HCT116 (cell line): ENCODE results near the gene DLG2. TPM values are rescaled to one million over a fixed set of nuclear protein-coding genes. Genes with fewer than 3 reads are reported as not detected.

ENCODE experiments used
- ATAC-seq: fragments of 200-7000 bp; cut with Tn5 transposase; 2 replicates; pipeline ENCODE4 v1.9.1; 2020; ENCODE audit warnings: mild to moderate bottlenecking, moderate library complexity
- BruUV-seq: library from RNA; stranded (reverse); fragments of 400-500 nt; replicated peaks from 2 replicates; lab custom pipeline; 2021; lab: Mats Ljungman, UMichigan
- CTCF ChIA-PET: fragments of 300-600 bp; sonication (Branson Sonifier 250); formaldehyde crosslinking; loops from one replicate; lab custom pipeline; 2021; ENCODE audit warnings: antibody characterized with exemption; lab: Charles Lee
- POLR2A ChIA-PET: fragments of 300-600, 350-600 bp; sonication (Branson Sonifier 250); formaldehyde crosslinking; loops from one replicate; lab custom pipeline; 2021; ENCODE audit warnings: antibody characterized with exemption; lab: Charles Lee
- RAD21 ChIA-PET, 2 experiments: fragments of 300-600 bp; sonication (Branson Sonifier 250); formaldehyde crosslinking; loops; one replicate each; lab custom pipeline; 2023; ENCODE audit warnings: low total read pairs in 2 of 2; ENCODE audit not compliant: uncharacterized antibody in 2 of 2, unreplicated experiment in 2 of 2, low non-redundant PET in 1 of 2; lab: Charles Lee
- DNase-seq: peaks from one replicate; pipeline ENCODE4 v3.0.0-alpha.2; 2010; ENCODE audit warnings: low read depth, low spot score
- H2AFZ ChIP-seq: fragments of 200-600 bp; shearing (Covaris generic), sonication (generic); 2 replicates; pipeline ENCODE4 v1.6.1; 2017; ENCODE audit warnings: low read depth, mixed run types, mixed read lengths, antibody characterized with exemption, low read length; ENCODE audit not compliant: poor library complexity, severe bottlenecking
- H3K27ac ChIP-seq: 2 replicates; pipeline ENCODE4 v1.5.1; 2012; ENCODE audit warnings: low read depth, low read length
- H3K27me3 ChIP-seq: fragments of 200-600 bp; sonication (generic); 2 replicates; pipeline ENCODE4 v1.6.1; 2016; ENCODE audit warnings: mixed run types, low read length, mixed read lengths; ENCODE audit not compliant: insufficient read depth
- H3K36me3 ChIP-seq, 2 experiments: fragments of 200-500 bp in 1 of 2; fragments of 200-600 bp in 1 of 2; sonication (Bioruptor generic) in 1 of 2; sonication (generic) in 1 of 2; 2 replicates each; pipeline versions ENCODE4 v1.5.1 to v1.6.1; 2014 to 2016; ENCODE audit warnings: low read length in 2 of 2, inconsistent platforms in 1 of 2, mixed read lengths in 1 of 2, mixed run types in 1 of 2; ENCODE audit not compliant: insufficient read depth in 2 of 2, control insufficient read depth in 1 of 2
- H3K4me1 ChIP-seq, 2 experiments: fragments of 200-600 bp in 1 of 2; sonication (generic) in 1 of 2; 2 replicates each; pipeline versions ENCODE4 v1.5.1 to v1.6.1; 2012 to 2017; ENCODE audit warnings: low read length in 2 of 2, inconsistent platforms in 1 of 2, mild to moderate bottlenecking in 1 of 2, mixed read lengths in 1 of 2, mixed run types in 1 of 2, moderate library complexity in 1 of 2; ENCODE audit not compliant: insufficient read depth in 2 of 2, control insufficient read depth in 1 of 2
- H3K4me2 ChIP-seq: fragments of 200-600 bp; sonication (generic); 2 replicates; pipeline ENCODE4 v1.6.1; 2017; ENCODE audit warnings: mixed run types, low read length, mixed read lengths
- H3K4me3 ChIP-seq, 2 experiments: fragments of 200-600 bp in 1 of 2; sonication (generic) in 1 of 2; replicated peaks in 1 of 2; 2 replicates each; pipeline ENCODE4 v1.5.1; 2011 to 2016; ENCODE audit warnings: low read length in 2 of 2, control low read depth in 1 of 2, low read depth in 1 of 2, mild to moderate bottlenecking in 1 of 2, mixed read lengths in 1 of 2, mixed run types in 1 of 2
- H3K79me2 ChIP-seq: fragments of 200-600 bp; sonication (generic); 2 replicates; pipeline ENCODE4 v1.6.1; 2017; ENCODE audit warnings: mild to moderate bottlenecking, mixed run types, low read length, moderate library complexity, mixed read lengths; ENCODE audit not compliant: insufficient read depth
- H3K9ac ChIP-seq: fragments of 200-600 bp; sonication (generic); 2 replicates; pipeline ENCODE4 v1.6.1; 2016; ENCODE audit warnings: low read length, mixed read lengths
- H3K9me2 ChIP-seq: fragments of 200-600 bp; sonication (generic), shearing (Covaris generic); 2 replicates; pipeline ENCODE4 v1.6.1; 2017; ENCODE audit warnings: mixed run types, mild to moderate bottlenecking, moderate library complexity; ENCODE audit not compliant: insufficient read depth
- H3K9me3 ChIP-seq, 2 experiments: fragments of 200-500 bp in 1 of 2; fragments of 200-600 bp in 1 of 2; sonication (Bioruptor generic) in 1 of 2; sonication (generic) in 1 of 2; 2 replicates each; pipeline ENCODE4 v1.6.1; 2014 to 2017; ENCODE audit warnings: low read length in 2 of 2, mixed read lengths in 2 of 2, inconsistent platforms in 1 of 2, low read depth in 1 of 2, mild to moderate bottlenecking in 1 of 2, mixed run types in 1 of 2, moderate library complexity in 1 of 2; ENCODE audit not compliant: control insufficient read depth in 1 of 2, insufficient read depth in 1 of 2
- H4K20me1 ChIP-seq: fragments of 200-600 bp; sonication (generic), shearing (Covaris generic); 2 replicates; pipeline ENCODE4 v1.6.1; 2017; ENCODE audit warnings: mixed run types, mild to moderate bottlenecking, moderate library complexity; ENCODE audit not compliant: insufficient read depth
- CBX3 ChIP-seq: IDR thresholded peaks from 2 replicates; pipeline ENCODE4 v1.6.1; 2012; ENCODE audit warnings: low read depth
- JUND ChIP-seq: IDR thresholded peaks from 2 replicates; pipeline ENCODE4 v1.6.1; 2012
- MAX ChIP-seq: IDR thresholded peaks from 2 replicates; pipeline ENCODE4 v1.6.1; 2012
- REST ChIP-seq: IDR thresholded peaks from 2 replicates; pipeline ENCODE4 v1.6.1; 2012; ENCODE audit warnings: low read depth
- SP1 ChIP-seq: IDR thresholded peaks from 2 replicates; pipeline ENCODE4 v1.6.1; 2012; ENCODE audit warnings: low read depth
- SRF ChIP-seq: IDR thresholded peaks from 2 replicates; pipeline ENCODE4 v1.6.1; 2012; ENCODE audit warnings: low read depth
- ZBTB33 ChIP-seq: IDR thresholded peaks from 2 replicates; pipeline ENCODE4 v1.6.1; 2011; ENCODE audit warnings: mild to moderate bottlenecking, low read length, moderate library complexity; ENCODE audit not compliant: insufficient replicate concordance; ENCODE audit errors: extremely low read depth
- ZNF274 ChIP-seq: fragments of 200-500 bp; sonication (Bioruptor generic); IDR thresholded peaks from 2 replicates; pipeline ENCODE4 v1.6.1; 2014; ENCODE audit warnings: mild to moderate bottlenecking, low read depth, low read length, inconsistent platforms
- intact Hi-C: fragments of 100-400 bp; cut with micrococcal nuclease; formaldehyde crosslinking; loops from 2 replicates; pipeline ENCODE4 v1.10.0; 2022
- total RNA-seq: library from RNA; stranded (reverse); gene quantifications from one replicate; pipeline ENCODE4 v1.2.1, GENCODE V29; 2021; ENCODE audit not compliant: unreplicated experiment

The DLG2 gene
- total RNA-seq, 1 experiment from 2014 or later, result 2.4 TPM

- no peak for TF ChIP-seq REST
- TF ChIP-seq SRF, result 0 out of 2 replicates have a peak, but pooled peaks have one; percentile 32
- TF ChIP-seq MAX, result peak; percentile 41; the same call in 1 of the 2 replicates
- no peak for TF ChIP-seq ZBTB33
- TF ChIP-seq ZNF274, result no peak
- peak; percentile 86 for TF ChIP-seq JUND
- TF ChIP-seq SP1, result peak; percentile 80
These were observed 457.0 kb downstream of the DLG2 start (continued) for GRCh38 chr11:85170184-85170583.

GRCh38 chr11:85167471-85167870 is 459.7 kb downstream of the DLG2 start:
- no TSS peak for BruUV-seq
- H3K9me2 ChIP-seq, result no peaks in the 10 kb centered on the region
- no peak overlapping the region for H3K9ac ChIP-seq
- no peak overlapping the region for H3K27ac ChIP-seq
- H4K20me1 ChIP-seq, result no peaks in the 10 kb centered on the region
- RAD21 ChIA-PET, result no interaction called here
- H3K4me1 ChIP-seq, result peaks cover 12 to 28% of the 10 kb centered on the region in 2 experiments
- no peak for DNase-seq
- no peaks in the 10 kb centered on the region for H3K36me3 ChIP-seq
- H3K4me2 ChIP-seq, result no peak overlapping the region
- CTCF ChIA-PET, result no interaction called here
- no peak overlapping the region for H3K4me3 ChIP-seq
- intact Hi-C loops, result no loop called here
- TF ChIP-seq SRF, result no peak
- no peak for TF ChIP-seq CBX3
- no peak for TF ChIP-seq ZNF274
- POLR2A ChIA-PET, result no interaction called here
- H3K9me3 ChIP-seq, result no peaks in the 10 kb centered on the region
- H2AFZ ChIP-seq, result no peak overlapping the region
- H3K27me3 ChIP-seq, result no peaks in the 10 kb centered on the region
- no peak for ATAC-seq
- H3K79me2 ChIP-seq, result no peaks in the 10 kb centered on the region
